Cardiac septum (tissue), 1 donor: Measurements from ENCODE around the gene KCNJ1. TPM values are rescaled to one million over a fixed set of nuclear protein-coding genes. Genes with fewer than 3 reads are reported as not detected.

Source experiments
- DNase-seq: peaks from one replicate; pipeline ENCODE4 v3.0.0-alpha.2; 2020; ENCODE audit warnings: low spot score
- intact Hi-C: fragments of 100-400 bp; cut with DNase I; formaldehyde crosslinking; loops from one replicate; pipeline ENCODE4 v1.14.0; 2022
- total RNA-seq: library from RNA; stranded (reverse); fragmentation: NEBNext Ultra II Directional; extraction: Animal tissue kit (Norgen Biotek cat#: 25700); gene quantifications from one replicate; pipeline ENCODE4 v1.2.1, GENCODE V29; 2021
- donor health status: DM: no; HTN: no; CAD: no.

KCNJ1 gene
- total RNA-seq, 1 donor from 2014 or later = not detected

DNA sequence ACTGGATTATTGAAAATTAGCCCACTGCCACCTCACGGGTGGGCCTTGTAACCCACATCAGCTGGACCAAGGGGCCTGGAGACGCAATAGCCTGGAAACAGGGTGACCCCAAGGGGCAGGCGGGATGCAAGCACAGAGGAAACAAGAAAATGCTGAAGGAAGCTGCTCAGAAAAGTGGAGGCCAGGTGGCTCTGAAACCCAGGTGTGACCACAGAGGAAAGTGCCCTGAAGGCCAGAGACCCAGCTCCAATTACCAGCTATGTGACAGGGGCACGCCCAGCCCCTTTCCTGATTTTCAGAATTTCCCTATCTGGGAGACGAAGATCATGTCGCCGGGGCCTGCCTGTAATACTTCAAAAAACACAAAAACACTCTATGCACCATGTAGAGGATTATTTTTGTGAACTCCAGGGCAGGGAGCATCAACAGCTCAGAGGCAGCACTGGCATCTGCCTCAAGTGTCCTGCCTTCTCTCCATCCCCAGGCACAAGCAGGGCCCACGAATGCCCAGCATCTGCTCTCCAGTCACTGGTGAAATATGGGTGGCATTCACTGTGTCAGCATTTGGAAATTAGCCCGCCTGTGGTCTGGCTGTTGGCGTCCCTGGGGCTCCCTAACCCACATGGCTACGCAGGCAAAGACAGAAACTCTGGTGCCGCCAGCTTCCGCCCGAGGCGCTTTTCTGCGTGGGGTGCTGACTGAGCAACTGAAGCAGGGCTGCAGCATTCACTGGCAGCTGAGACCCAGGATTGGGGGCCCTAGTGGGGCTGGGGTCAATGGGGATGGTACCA is 6.3 kb downstream of the KCNJ1 start:
- intact Hi-C loops = no loop called here
- DNase-seq = no peak

GRCh38 chr11:128859563-128860441 is 7.3 kb downstream of the KCNJ1 start:
- intact Hi-C loops = loop anchor here (5.0 to 10.0 kb wide), 2 partner anchors 688 to 825 kb away; no protein-coding TSS in a partner anchor
- DNase-seq = peak; percentile 87

GRCh38 chr11:128857341-128857740 is 9.8 kb downstream of the KCNJ1 start:
- intact Hi-C loops = loop anchor here (5.0 to 10.0 kb wide), 2 partner anchors 685 to 823 kb away; no protein-coding TSS in a partner anchor
- DNase-seq = no peak

DNA sequence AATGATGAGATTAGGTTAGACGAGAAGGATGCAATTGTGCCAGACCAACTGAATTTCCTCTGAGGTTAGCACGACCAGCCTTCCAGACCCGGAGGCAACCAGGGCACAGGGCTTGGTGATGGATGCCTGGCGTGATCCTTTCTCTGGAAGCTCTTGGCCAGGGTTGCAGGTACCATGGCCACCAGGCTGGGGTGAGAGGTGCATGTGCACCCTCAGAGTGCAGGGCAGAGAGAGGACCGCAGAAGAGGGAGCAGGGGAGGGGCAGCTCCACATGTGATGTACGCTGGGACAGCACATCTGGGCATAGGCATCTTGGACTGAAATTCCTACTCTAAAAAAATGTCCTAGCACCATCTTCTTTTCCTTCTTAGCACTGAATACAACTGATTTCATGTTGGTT is 10.9 kb downstream of the KCNJ1 start:
- intact Hi-C loops = loop anchor here (5.0 to 10.0 kb wide), 2 partner anchors 684 to 821 kb away; no protein-coding TSS in a partner anchor
- no peak for DNase-seq

- intact Hi-C loops = loop anchor here (5.0 to 10.0 kb wide), 2 partner anchors 683 to 820 kb away; no protein-coding TSS in a partner anchor
- DNase-seq = no peak
Observed at GRCh38 chr11:128854841-128855240, 12.3 kb downstream of the KCNJ1 start.

DNA sequence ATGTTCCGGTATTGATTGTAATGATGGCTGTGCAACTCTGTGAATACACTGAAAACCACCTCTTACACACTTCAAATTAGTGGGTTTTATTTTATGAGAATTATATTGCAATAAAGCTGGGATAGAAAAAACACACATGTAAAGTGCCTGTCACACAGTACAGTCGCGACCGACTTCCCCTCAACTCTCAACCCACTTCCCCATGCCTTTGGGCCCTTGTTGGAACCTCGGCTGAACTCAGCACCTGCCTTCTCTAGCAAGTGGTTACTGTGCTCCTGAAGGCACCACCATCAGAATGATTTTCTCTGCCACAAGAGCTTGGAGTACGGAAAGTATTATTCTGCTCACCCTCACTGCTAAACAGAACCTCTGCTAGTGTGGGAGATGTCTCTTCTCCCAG is 13.5 kb downstream of the KCNJ1 start:
- DNase-seq = no peak
- intact Hi-C loops = loop anchor here (10.0 kb wide), 1 partner anchor 819 kb away; no protein-coding TSS in a partner anchor

DNA sequence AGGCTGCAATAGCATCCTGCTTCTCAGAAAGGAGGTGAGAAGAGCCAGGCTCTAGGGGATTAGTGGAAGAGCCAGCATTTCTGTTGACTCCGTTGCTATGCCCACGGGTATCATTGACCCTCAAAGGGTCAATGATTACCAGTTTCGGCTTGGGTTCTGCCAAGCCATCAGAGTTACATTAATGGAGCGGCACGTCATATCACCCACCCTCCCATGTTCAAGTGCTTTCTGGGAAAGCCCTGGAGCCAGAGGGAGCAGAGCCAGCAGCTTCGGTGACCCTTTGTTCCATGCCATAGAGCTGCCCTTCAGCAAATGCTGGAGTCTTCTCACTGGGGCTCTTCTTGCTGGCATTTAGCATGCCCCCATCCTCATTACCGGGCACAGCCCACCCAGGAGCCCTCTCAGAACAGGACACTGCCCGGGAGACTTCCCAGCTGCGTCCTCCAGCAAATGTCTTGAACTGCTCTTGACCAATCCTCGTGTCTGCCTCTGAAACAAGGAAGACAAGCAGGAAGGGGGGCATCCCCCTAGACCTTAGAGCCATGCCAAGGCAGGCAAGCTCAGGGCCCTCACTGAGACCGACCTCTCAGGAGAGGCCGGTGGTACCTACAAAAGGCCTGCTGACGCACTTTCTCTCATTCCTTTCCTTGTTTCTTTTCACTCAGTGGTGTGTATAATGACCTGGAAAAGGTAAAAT is 14.6 kb downstream of the KCNJ1 start:
- intact Hi-C loops = loop anchor here (10.0 kb wide), 1 partner anchor 818 kb away; no protein-coding TSS in a partner anchor

GRCh38 chr11:128848815-128849455 is 18.2 kb downstream of the KCNJ1 start:
- peak; percentile 84 for DNase-seq
- intact Hi-C loops = no loop called here

More for the DNA sequence above, 14.6 kb downstream of the KCNJ1 start:
- no peak for DNase-seq

DNA sequence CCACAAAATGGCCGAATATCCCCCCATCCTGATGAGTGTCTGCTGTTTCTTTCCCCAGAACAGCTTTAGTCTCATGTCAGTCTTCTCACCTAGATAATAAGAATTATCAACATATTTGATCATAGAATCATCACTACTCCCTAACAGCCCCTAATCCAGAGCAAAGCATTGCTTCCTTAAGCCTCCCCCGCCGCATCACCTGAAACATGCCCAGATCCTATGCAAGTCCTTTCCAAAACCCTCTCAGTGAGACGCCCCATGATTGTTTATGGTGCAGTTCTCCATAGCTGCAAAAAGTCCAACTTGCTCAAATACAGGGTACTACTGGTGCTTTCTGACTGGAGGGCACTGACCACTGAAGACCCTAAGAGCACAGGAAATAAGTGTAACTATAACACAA is 20.1 kb downstream of the KCNJ1 start:
- intact Hi-C loops = no loop called here
- DNase-seq = no peak

DNA sequence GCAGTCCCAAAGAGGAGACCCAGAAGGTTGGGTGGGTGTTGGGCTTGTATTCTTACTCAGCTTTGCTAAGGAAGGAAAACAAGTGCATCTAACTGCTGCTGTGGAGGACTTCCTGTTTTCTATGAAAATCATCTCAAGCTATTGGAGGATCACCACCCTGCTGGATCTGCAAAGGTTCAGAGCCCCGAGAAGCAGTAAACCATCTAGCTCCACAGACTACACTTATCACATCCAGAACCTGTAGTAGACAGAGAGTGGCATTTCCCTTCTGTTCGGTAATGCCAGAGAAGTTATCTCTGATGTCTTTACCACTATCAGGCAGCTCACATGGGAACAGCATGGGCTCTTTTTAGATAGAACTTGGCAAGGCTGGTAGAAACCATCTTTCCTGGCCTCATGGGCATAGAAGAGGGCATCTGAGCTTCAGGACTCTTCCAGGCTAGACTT is 21.7 kb downstream of the KCNJ1 start:
- intact Hi-C loops = no loop called here
- no peak for DNase-seq

DNA sequence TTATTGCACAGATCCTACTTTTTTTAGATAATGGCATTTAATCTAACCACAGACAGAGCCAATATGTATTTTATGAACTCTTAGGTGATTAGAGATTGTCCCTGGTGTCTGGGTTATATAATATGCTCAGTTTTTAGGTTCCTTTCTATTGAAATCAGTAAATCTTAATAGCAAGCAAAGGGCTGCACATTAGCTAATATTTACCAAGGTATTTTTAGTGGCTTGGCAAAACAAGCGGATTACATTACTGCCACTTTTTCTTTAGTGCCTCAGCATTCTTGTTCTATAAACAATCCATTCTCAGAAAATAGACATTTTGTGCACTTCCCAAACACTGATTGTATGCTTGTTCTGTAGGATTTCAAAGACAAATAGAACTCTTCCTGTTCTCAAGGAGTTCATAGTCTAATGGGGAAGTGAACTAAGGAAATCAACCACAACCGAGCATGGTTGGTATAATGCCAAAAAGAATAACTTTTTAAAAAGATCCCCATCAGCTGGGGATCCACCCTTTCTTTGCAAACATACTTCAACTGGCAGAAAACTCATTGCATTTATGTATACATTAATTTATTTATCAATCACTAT is 23.8 kb downstream of the KCNJ1 start:
- intact Hi-C loops = no loop called here
- DNase-seq = no peak

DNA sequence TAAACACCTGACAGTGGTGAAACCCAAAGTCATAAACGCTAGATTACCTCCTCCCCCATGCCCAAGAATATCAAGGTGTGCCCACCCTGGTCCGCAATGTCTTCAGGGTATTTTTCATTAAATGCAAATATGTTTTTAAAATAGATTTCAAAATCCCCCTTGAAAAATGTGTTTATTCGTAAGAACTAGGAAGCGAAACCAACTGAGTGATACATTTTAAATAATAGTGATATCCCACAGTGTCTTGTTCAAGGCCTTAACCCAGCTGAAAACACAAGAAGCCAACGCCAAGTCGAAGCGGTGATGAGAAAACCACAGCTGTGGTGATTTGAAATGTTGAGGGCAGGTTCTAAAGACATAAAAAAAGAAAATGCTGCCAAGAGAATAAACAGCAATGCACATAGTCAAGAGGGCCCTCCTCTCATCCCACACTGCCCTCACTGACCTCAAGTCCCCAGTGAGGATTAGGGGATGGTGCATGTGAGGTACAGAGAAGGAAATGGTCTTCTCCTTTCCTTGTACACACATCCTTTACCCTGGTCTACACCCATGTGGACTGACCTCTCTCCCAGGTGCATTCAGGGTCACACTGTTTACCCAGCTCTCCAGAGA is 25.5 kb downstream of the KCNJ1 start:
- no peak for DNase-seq
- intact Hi-C loops = no loop called here

GRCh38 chr11:128840783-128841182 is 26.3 kb downstream of the KCNJ1 start:
- intact Hi-C loops = no loop called here
- no peak for DNase-seq

DNA sequence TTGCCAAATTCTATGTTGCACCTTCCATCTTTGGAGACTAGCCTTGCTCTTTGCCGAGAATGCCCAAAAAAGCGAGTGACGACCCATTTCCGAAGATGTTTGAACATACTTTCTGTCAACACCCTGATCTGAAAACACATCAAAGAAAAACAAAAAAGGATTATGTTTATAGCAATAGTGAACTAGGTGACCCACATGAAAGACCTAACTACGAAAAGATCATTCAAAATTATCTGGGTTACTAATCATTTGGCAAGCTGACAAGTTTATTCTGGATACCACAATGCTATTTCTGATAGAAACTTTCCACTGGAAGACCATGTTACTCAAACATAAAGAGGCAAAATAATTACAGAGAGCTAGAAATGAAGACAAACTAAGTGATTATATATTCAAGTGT is 27.0 kb downstream of the KCNJ1 start:
- DNase-seq = no peak
- intact Hi-C loops = no loop called here

DNA sequence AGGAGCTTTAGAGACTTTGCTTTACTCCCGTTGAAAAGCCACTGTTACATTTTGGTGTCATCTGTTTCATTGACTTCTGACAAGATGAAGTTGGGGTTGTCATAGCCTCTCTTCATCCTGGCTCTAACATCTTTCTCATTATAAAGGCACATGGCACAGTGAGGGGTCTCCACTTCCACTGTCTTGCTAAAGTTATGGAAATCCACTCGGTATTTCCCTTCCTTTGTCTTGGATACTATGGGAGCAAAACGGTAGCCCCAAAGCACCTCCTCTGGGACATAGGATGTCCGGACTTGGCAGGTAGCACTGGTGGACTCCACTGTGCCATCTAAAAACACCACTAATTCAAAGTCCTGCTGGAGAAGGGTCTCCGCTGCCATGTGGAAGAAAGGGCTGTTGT is 28.0 kb downstream of the KCNJ1 start:
- intact Hi-C loops = loop anchor here (10.0 kb wide), 1 partner anchor 544 kb away; no protein-coding TSS in a partner anchor
- DNase-seq = peak; percentile 27

DNA sequence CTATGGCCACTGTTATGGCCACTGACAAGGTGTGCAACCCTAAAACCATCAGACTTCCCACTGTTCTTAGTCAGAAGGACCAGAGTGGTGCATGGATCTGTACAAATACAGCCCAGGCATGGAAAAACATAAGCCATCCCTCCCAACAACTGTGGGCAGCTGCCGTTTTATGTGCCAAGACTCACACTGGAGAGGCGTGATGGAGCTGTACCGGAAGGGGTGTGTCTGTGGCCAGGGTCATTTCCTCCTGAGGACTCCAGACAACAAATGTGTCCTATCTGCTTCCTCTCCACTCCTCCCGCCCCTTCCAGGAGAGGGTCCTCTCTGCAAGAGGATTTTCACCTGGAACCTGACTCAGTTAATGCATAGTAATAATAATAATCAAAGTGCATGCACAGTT is 29.5 kb downstream of the KCNJ1 start:
- intact Hi-C loops = loop anchor here (10.0 kb wide), 1 partner anchor 543 kb away; no protein-coding TSS in a partner anchor
- peak; percentile 58 for DNase-seq

- no peak for DNase-seq
- intact Hi-C loops = loop anchor here (10.0 kb wide), 1 partner anchor 541 kb away; no protein-coding TSS in a partner anchor
Observed at GRCh38 chr11:128835741-128836430, 31.2 kb downstream of the KCNJ1 start.
